Right kidney (tissue), 1 donor: ENCODE data around the gene ACVRL1.
A peak's percentile ranks its signal among the peaks of the same experiment; 100 is the strongest.

ENCODE experiments used
- DNase-seq: peaks from one replicate; pipeline ENCODE4 v3.0.0-alpha.2; 2016

ACVRL1 gene

GRCh38 chr12:51915003-51915625 lies 7.8 kb downstream of the ACVRL1 start:
- no peak for DNase-seq

GRCh38 chr12:51915951-51916350 lies 8.6 kb downstream of the ACVRL1 start:
- no peak for DNase-seq

GRCh38 chr12:51917041-51917590 lies 9.8 kb downstream of the ACVRL1 start:
- no peak for DNase-seq

- no peak for DNase-seq
Measured at GRCh38 chr12:51917746-51918453, 10.6 kb downstream of the ACVRL1 start.

- no peak for DNase-seq
Measured at GRCh38 chr12:51920046-51920445, 12.7 kb downstream of the ACVRL1 start.

GRCh38 chr12:51921017-51921725 lies 13.9 kb downstream of the ACVRL1 start:
- DNase-seq: no peak

- no peak for DNase-seq
Measured at GRCh38 chr12:51922146-51922545, 14.8 kb downstream of the ACVRL1 start.

- no peak for DNase-seq
Measured at GRCh38 chr12:51922762-51923505, 15.6 kb downstream of the ACVRL1 start.

GRCh38 chr12:51923506-51924365 lies 16.4 kb downstream of the ACVRL1 start:
- peak; percentile 65 for DNase-seq

GRCh38 chr12:51924551-51925319 lies 17.4 kb downstream of the ACVRL1 start:
- DNase-seq: no peak

GRCh38 chr12:51925346-51926063 lies 18.2 kb downstream of the ACVRL1 start:
- DNase-seq: no peak

GRCh38 chr12:51926064-51926632 lies 18.8 kb downstream of the ACVRL1 start:
- no peak for DNase-seq

- DNase-seq: no peak
Measured at GRCh38 chr12:51926718-51927117, 19.4 kb downstream of the ACVRL1 start.

- DNase-seq: no peak
Measured at GRCh38 chr12:51932218-51933076, 25.1 kb downstream of the ACVRL1 start.

GRCh38 chr12:51934080-51934479 lies 26.8 kb downstream of the ACVRL1 start:
- DNase-seq: no peak

GRCh38 chr12:51937926-51938325 lies 30.6 kb downstream of the ACVRL1 start:
- DNase-seq: no peak

GRCh38 chr12:51938726-51939125 lies 31.4 kb downstream of the ACVRL1 start:
- no peak for DNase-seq

- peak; percentile 28 for DNase-seq
Measured at GRCh38 chr12:51941011-51941581, 33.8 kb downstream of the ACVRL1 start.
